ENCODE measurements around the gene KRTAP19-6.

Gene KRTAP19-6

DNA sequence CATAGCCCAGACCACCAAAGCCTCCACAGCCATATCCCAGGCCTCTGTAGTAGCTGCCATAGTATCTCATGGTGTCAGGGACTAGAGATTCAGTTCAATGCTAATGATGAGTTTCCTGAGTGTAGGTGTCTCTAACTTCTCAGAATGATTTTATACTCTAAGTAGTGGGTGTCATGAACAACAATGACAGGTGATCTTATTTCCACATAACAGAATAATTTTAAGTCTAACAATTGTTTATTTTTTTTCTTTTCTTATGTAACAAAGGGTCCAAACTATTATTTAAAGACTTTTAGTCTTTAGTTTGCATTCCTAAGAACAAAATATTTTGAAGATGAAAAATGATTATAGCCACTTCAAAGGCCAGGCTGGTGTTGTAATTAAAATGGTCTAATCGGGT, at the start of gene KRTAP19-6:
Gene KRTAP19-6 (minus strand): TSS at position 101 of the 400 bp plus-strand sequence. CDS start 31 bp downstream, at position 70.
- no peak within 1 kb of the TSS for H3K4me2 ChIP-seq (ENCODE audit: low read length)
- no peaks in the 10 kb centered on the region for H4K20me1 ChIP-seq (ENCODE audit: control insufficient read depth, insufficient read depth, low read depth, low read length)
- no peaks in the 10 kb centered on the region for H3K9me2 ChIP-seq (replicated peaks; ENCODE audit: control insufficient read depth, low read length)
- no peaks in the 10 kb centered on the region for H3K4me1 ChIP-seq (ENCODE audit: control insufficient read depth, low read length)
- H3K27me3 ChIP-seq (ENCODE audit: control insufficient read depth, low read length), result no peaks in the 10 kb centered on the region
- no peak for TF ChIP-seq EZH2phosphoT487 (IDR thresholded peaks at IDR 0.05; ENCODE audit: borderline replicate concordance, low read length)
- TF ChIP-seq, protein P1, sequence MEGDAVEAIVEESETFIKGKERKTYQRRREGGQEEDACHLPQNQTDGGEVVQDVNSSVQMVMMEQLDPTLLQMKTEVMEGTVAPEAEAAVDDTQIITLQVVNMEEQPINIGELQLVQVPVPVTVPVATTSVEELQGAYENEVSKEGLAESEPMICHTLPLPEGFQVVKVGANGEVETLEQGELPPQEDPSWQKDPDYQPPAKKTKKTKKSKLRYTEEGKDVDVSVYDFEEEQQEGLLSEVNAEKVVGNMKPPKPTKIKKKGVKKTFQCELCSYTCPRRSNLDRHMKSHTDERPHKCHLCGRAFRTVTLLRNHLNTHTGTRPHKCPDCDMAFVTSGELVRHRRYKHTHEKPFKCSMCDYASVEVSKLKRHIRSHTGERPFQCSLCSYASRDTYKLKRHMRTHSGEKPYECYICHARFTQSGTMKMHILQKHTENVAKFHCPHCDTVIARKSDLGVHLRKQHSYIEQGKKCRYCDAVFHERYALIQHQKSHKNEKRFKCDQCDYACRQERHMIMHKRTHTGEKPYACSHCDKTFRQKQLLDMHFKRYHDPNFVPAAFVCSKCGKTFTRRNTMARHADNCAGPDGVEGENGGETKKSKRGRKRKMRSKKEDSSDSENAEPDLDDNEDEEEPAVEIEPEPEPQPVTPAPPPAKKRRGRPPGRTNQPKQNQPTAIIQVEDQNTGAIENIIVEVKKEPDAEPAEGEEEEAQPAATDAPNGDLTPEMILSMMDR (IDR thresholded peaks at IDR 0.05; ENCODE audit: low read depth, low read length, poor library complexity, severe bottlenecking), result no peak
- no peak within 1 kb of the TSS for H3K27ac ChIP-seq (ENCODE audit: low read depth, low read length)
- no peaks in the 10 kb centered on the region for H3K9me3 ChIP-seq (ENCODE audit: control insufficient read depth, insufficient read depth, low read length)
- no peak within 1 kb of the TSS for H3K4me3 ChIP-seq (ENCODE audit: low read length)
- no peaks in the 10 kb centered on the region for H3K79me2 ChIP-seq (ENCODE audit: control insufficient read depth, low read length)
- no peaks in the 10 kb centered on the region for H3K36me3 ChIP-seq (ENCODE audit: control insufficient read depth, low read length)
- no peaks in the 10 kb centered on the region for H3F3A ChIP-seq (ENCODE audit: control insufficient read depth, insufficient read depth)

DNA sequence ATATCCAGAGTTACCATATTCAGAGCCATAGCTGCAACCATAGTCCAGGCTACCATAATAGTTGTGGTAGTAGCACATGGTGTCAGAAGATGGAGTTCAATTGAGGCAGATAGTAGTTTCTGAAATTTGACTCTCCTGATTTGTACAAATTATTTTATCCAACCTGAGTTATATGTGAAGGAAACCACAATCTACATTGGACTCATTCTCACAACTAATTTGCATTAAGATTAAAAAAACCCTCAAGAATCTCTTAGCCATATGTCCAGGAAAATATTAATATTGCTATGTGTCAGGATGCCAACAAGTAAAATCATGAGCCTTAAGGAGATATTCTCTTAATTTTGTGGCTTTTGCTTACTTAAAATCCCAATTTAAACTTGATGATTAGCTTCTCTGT, 48.6 kb upstream of the KRTAP19-6 start, which contains the start of gene KRTAP22-2:
Gene KRTAP22-2 (minus strand): TSS at position 101 of the 400 bp plus-strand sequence.
- Histone ChIP-seq H3F3A (ENCODE audit: control insufficient read depth, insufficient read depth) (no peaks in the 10 kb centered on the region), H3K4me3 (ENCODE audit: low read length) (no peak within 1 kb of the TSS), H3K79me2 (ENCODE audit: control insufficient read depth, low read length) (no peaks in the 10 kb centered on the region), H3K27me3 (ENCODE audit: control insufficient read depth, low read length) (no peaks in the 10 kb centered on the region), H3K4me1 (ENCODE audit: control insufficient read depth, low read length) (no peaks in the 10 kb centered on the region), H3K36me3 (ENCODE audit: control insufficient read depth, low read length) (no peaks in the 10 kb centered on the region), H4K20me1 (ENCODE audit: control insufficient read depth, insufficient read depth, low read depth, low read length) (no peaks in the 10 kb centered on the region), H3K4me2 (ENCODE audit: low read length) (no peak within 1 kb of the TSS), H3K9me2 (replicated peaks; ENCODE audit: control insufficient read depth, low read length) (no peaks in the 10 kb centered on the region), H3K9me3 (ENCODE audit: control insufficient read depth, insufficient read depth, low read length) (no peaks in the 10 kb centered on the region), H3K27ac (ENCODE audit: low read depth, low read length) (no peak within 1 kb of the TSS)
- TF ChIP-seq, protein P1 (IDR thresholded peaks at IDR 0.05; ENCODE audit: low read depth, low read length, poor library complexity, severe bottlenecking), result no peak
- no peak for TF ChIP-seq EZH2phosphoT487 (IDR thresholded peaks at IDR 0.05; ENCODE audit: borderline replicate concordance, low read length)

- Histone ChIP-seq H4K20me1 (ENCODE audit: control insufficient read depth, insufficient read depth, low read depth, low read length) (no peaks in the 10 kb centered on the region), H3K27me3 (ENCODE audit: control insufficient read depth, low read length) (no peaks in the 10 kb centered on the region), H3K4me1 (ENCODE audit: control insufficient read depth, low read length) (no peaks in the 10 kb centered on the region), H3F3A (ENCODE audit: control insufficient read depth, insufficient read depth) (no peaks in the 10 kb centered on the region), H3K9me2 (replicated peaks; ENCODE audit: control insufficient read depth, low read length) (no peaks in the 10 kb centered on the region), H3K79me2 (ENCODE audit: control insufficient read depth, low read length) (no peaks in the 10 kb centered on the region), H3K9me3 (ENCODE audit: control insufficient read depth, insufficient read depth, low read length) (no peaks in the 10 kb centered on the region), H3K27ac (ENCODE audit: low read depth, low read length) (no peak overlapping the region), H3K4me2 (ENCODE audit: low read length) (no peak overlapping the region), H3K36me3 (ENCODE audit: control insufficient read depth, low read length) (no peaks in the 10 kb centered on the region), H3K4me3 (ENCODE audit: low read length) (no peak overlapping the region)
- TF ChIP-seq, protein P1 (IDR thresholded peaks at IDR 0.05; ENCODE audit: low read depth, low read length, poor library complexity, severe bottlenecking), result no peak
- TF ChIP-seq EZH2phosphoT487 (IDR thresholded peaks at IDR 0.05; ENCODE audit: borderline replicate concordance, low read length), result no peak
These were observed 41.2 kb upstream of the KRTAP19-6 start for GRCh38 chr21:30582870-30583269.
